ENCODE measurements around the gene GRN. TPM values are rescaled to one million over a fixed set of nuclear protein-coding genes. Genes with fewer than 3 reads are reported as not detected.
"Not testable (repeated sequence)": the region's sequence is repeated elsewhere in the genome, so short reads cannot be mapped to it uniquely, and the experiment has no call there.

Gene GRN
- total RNA-seq, 1 experiment from 2014 or later = 206 TPM

- intact Hi-C loops (cut with micrococcal nuclease) = loop anchor here (10.0 kb wide), 1 partner anchor 464 kb away; the partner anchor contains the start of gene MPP2
- H3K27me3 ChIP-seq (ENCODE audit: insufficient read depth, low read length); H4K20me1 ChIP-seq (ENCODE audit: insufficient read depth); POLR2A ChIA-PET; CTCF ChIA-PET; H2AFZ ChIP-seq (ENCODE audit: low read depth, low read length, poor library complexity, severe bottlenecking); H3K36me3 ChIP-seq (ENCODE audit: control insufficient read depth in 1 of 2, insufficient read depth in 2 of 2, low read length in 2 of 2); H3K79me2 ChIP-seq (ENCODE audit: insufficient read depth, low read length); DNase-seq (ENCODE audit: low read depth, low spot score); H3K9me2 ChIP-seq (ENCODE audit: insufficient read depth); H3K4me3 ChIP-seq (replicated peaks in 1 of 2; ENCODE audit: low read depth in 1 of 2, low read length in 2 of 2); H3K9ac ChIP-seq (ENCODE audit: low read length); H3K4me1 ChIP-seq (ENCODE audit: control insufficient read depth in 1 of 2, insufficient read depth in 2 of 2, low read length in 2 of 2); H3K4me2 ChIP-seq (ENCODE audit: low read length); H3K9me3 ChIP-seq (ENCODE audit: control insufficient read depth in 1 of 2, insufficient read depth in 1 of 2, low read depth in 1 of 2, low read length in 2 of 2); RAD21 ChIA-PET (ENCODE audit: low non-redundant PET in 1 of 2, low total read pairs in 2 of 2, uncharacterized antibody in 2 of 2, unreplicated experiment in 2 of 2); H3K27ac ChIP-seq (ENCODE audit: low read depth, low read length); BruUV-seq (replicated peaks); ATAC-seq: not testable (repeated sequence)
Measured at GRCh38 chr17:44368391-44369243, 23.5 kb downstream of the GRN start.

- RAD21 ChIA-PET (ENCODE audit: low non-redundant PET in 1 of 2, low total read pairs in 2 of 2, uncharacterized antibody in 2 of 2, unreplicated experiment in 2 of 2); H3K9me2 ChIP-seq (ENCODE audit: insufficient read depth); H3K4me2 ChIP-seq (ENCODE audit: low read length); H3K4me3 ChIP-seq (replicated peaks in 1 of 2; ENCODE audit: low read depth in 1 of 2, low read length in 2 of 2); CTCF ChIA-PET; H3K27me3 ChIP-seq (ENCODE audit: insufficient read depth, low read length); H4K20me1 ChIP-seq (ENCODE audit: insufficient read depth); DNase-seq (ENCODE audit: low read depth, low spot score); BruUV-seq (replicated peaks); H2AFZ ChIP-seq (ENCODE audit: low read depth, low read length, poor library complexity, severe bottlenecking); H3K27ac ChIP-seq (ENCODE audit: low read depth, low read length); H3K9ac ChIP-seq (ENCODE audit: low read length); H3K9me3 ChIP-seq (ENCODE audit: control insufficient read depth in 1 of 2, insufficient read depth in 1 of 2, low read depth in 1 of 2, low read length in 2 of 2); ATAC-seq; H3K36me3 ChIP-seq (ENCODE audit: control insufficient read depth in 1 of 2, insufficient read depth in 2 of 2, low read length in 2 of 2); POLR2A ChIA-PET; H3K79me2 ChIP-seq (ENCODE audit: insufficient read depth, low read length): not testable (repeated sequence)
- intact Hi-C loops (cut with micrococcal nuclease) = loop anchor here (10.0 kb wide), 1 partner anchor 465 kb away; the partner anchor contains the start of gene MPP2
- H3K4me1 ChIP-seq (ENCODE audit: control insufficient read depth in 1 of 2, insufficient read depth in 2 of 2, low read length in 2 of 2) = peaks cover 0 to 13% of the 10 kb centered on the region in 2 experiments; a peak in 3 of 4 replicates
Measured at GRCh38 chr17:44369414-44370023, 24.4 kb downstream of the GRN start.

All from HCT116 (cell line).